ENCODE measurements around the gene LNX2. TPM values are rescaled to one million over a fixed set of nuclear protein-coding genes. Genes with fewer than 3 reads are reported as not detected.
A peak's percentile ranks its signal among the peaks of the same experiment; 100 is the strongest.

LNX2 gene
- total RNA-seq, 1 experiment from 2014 or later = 12.1 TPM

DNA sequence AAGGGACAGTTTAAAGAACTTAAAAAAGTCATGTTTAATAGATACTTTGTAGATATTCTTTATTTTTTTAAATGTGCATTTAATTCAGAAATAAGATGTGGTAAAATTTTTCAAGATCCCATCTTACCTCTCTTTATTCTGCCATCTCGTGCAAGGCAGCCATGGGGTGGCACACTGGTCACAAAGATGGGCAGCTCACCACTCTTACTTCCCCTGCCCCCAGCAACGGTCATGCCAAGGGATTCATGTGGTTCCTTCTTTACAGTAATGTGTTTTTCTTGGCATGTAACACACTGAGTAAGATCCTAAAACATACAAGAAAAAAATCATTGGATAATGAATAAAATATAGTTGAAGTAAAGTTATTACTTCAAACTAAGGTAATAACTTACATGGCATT lies 64.2 kb downstream of the LNX2 start:
- BruUV-seq (replicated peaks) = no TSS peak
- CTCF ChIA-PET = interaction anchor here (1.3 kb wide), 1 partner anchor 270 kb away, joined by 5 read pairs; no protein-coding TSS in a partner anchor
- H3K27ac ChIP-seq (ENCODE audit: low read depth, low read length) = no peak overlapping the region
- H3K36me3 ChIP-seq (ENCODE audit: control insufficient read depth in 1 of 2, insufficient read depth in 2 of 2, low read length in 2 of 2) = peaks cover 4 to 15% of the 10 kb centered on the region in 2 experiments; a peak in 3 of 4 replicates
- H3K79me2 ChIP-seq (ENCODE audit: insufficient read depth, low read length) = no peaks in the 10 kb centered on the region
- RAD21 ChIA-PET (ENCODE audit: low non-redundant PET in 1 of 2, low total read pairs in 2 of 2, uncharacterized antibody in 2 of 2, unreplicated experiment in 2 of 2) = no interaction called here
- H3K9ac ChIP-seq (ENCODE audit: low read length) = no peak overlapping the region
- H3K9me3 ChIP-seq (ENCODE audit: control insufficient read depth in 1 of 2, insufficient read depth in 1 of 2, low read depth in 1 of 2, low read length in 2 of 2) = no peaks in the 10 kb centered on the region
- H3K9me2 ChIP-seq (ENCODE audit: insufficient read depth) = no peaks in the 10 kb centered on the region
- TF ChIP-seq EZH2 (IDR thresholded peaks at IDR 0.05) (no peak), SRF (IDR thresholded peaks at IDR 0.05; ENCODE audit: low read depth) (no peak), CEBPB (IDR thresholded peaks at IDR 0.05; ENCODE audit: low read depth) (no peak), RAD21 (IDR thresholded peaks at IDR 0.05; ENCODE audit: low read depth) (peak; percentile 38; the same call in 1 of the 2 replicates)
- TF ChIP-seq, protein P1, sequence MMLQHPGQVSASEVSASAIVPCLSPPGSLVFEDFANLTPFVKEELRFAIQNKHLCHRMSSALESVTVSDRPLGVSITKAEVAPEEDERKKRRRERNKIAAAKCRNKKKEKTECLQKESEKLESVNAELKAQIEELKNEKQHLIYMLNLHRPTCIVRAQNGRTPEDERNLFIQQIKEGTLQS (IDR thresholded peaks at IDR 0.05) = no peak
- TF ChIP-seq, protein P2, sequence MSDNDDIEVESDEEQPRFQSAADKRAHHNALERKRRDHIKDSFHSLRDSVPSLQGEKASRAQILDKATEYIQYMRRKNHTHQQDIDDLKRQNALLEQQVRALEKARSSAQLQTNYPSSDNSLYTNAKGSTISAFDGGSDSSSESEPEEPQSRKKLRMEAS (IDR thresholded peaks at IDR 0.05) = no peak
- no peak overlapping the region for H2AFZ ChIP-seq (ENCODE audit: low read depth, low read length, poor library complexity, severe bottlenecking)
- POLR2A ChIA-PET = interaction anchor here (1.5 kb wide), 1 partner anchor 64 kb away, joined by 3 read pairs; the partner anchor contains the start of gene LNX2
- H3K4me1 ChIP-seq (ENCODE audit: control insufficient read depth in 1 of 2, insufficient read depth in 2 of 2, low read length in 2 of 2) = no peaks in the 10 kb centered on the region
- no peaks in the 10 kb centered on the region for H4K20me1 ChIP-seq (ENCODE audit: insufficient read depth)
- DNase-seq (ENCODE audit: low read depth, low spot score) (no peak), ATAC-seq (no peak)
- no peak overlapping the region for H3K4me3 ChIP-seq (replicated peaks in 1 of 2; ENCODE audit: low read depth in 1 of 2, low read length in 2 of 2)
- intact Hi-C loops (cut with micrococcal nuclease) = no loop called here
- no peak overlapping the region for H3K4me2 ChIP-seq (ENCODE audit: low read length)
- H3K27me3 ChIP-seq (ENCODE audit: insufficient read depth, low read length) = no peaks in the 10 kb centered on the region

DNA sequence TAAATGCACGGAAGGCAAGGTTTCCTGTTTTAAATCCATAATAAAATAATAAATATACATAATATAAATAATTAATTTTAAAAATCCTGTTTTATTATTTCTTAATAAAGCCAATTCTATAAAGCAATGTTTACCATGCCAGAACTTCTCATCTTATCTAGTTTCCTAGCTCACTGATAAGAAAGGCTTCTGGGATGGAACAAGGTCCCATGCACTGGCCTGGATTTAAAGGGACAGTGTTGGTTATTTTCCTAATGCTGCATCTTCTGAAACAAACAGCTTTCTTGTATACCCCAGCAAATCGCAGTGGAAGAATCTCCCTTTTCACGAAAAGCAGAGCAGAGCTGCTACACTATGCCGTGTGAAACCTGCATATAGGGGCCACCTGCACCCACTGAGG lies 68.8 kb downstream of the LNX2 start:
- Histone ChIP-seq H3K9me2 (ENCODE audit: insufficient read depth) (no peaks in the 10 kb centered on the region), H3K9me3 (ENCODE audit: control insufficient read depth in 1 of 2, insufficient read depth in 1 of 2, low read depth in 1 of 2, low read length in 2 of 2) (no peaks in the 10 kb centered on the region), H3K27ac (ENCODE audit: low read depth, low read length) (no peak overlapping the region), H4K20me1 (ENCODE audit: insufficient read depth) (no peaks in the 10 kb centered on the region), H2AFZ (ENCODE audit: low read depth, low read length, poor library complexity, severe bottlenecking) (no peak overlapping the region), H3K9ac (ENCODE audit: low read length) (no peak overlapping the region), H3K27me3 (ENCODE audit: insufficient read depth, low read length) (no peaks in the 10 kb centered on the region), H3K4me3 (replicated peaks in 1 of 2; ENCODE audit: low read depth in 1 of 2, low read length in 2 of 2) (no peak overlapping the region), H3K36me3 (ENCODE audit: control insufficient read depth in 1 of 2, insufficient read depth in 2 of 2, low read length in 2 of 2) (peaks cover 10 to 21% of the 10 kb centered on the region in 2 experiments; a peak in 3 of 4 replicates), H3K4me1 (ENCODE audit: control insufficient read depth in 1 of 2, insufficient read depth in 2 of 2, low read length in 2 of 2) (no peaks in the 10 kb centered on the region), H3K79me2 (ENCODE audit: insufficient read depth, low read length) (no peaks in the 10 kb centered on the region), H3K4me2 (ENCODE audit: low read length) (no peak overlapping the region)
- ATAC-seq (no peak), DNase-seq (ENCODE audit: low read depth, low spot score) (no peak)
- intact Hi-C loops (cut with micrococcal nuclease) = no loop called here
- CTCF ChIA-PET = interaction anchor here (0.7 kb wide), 1 partner anchor 19 kb away, joined by 3 read pairs; no protein-coding TSS in a partner anchor
- RAD21 ChIA-PET (ENCODE audit: low non-redundant PET in 1 of 2, low total read pairs in 2 of 2, uncharacterized antibody in 2 of 2, unreplicated experiment in 2 of 2) = no interaction called here
- POLR2A ChIA-PET = no interaction called here
- BruUV-seq (replicated peaks) = no TSS peak
- TF ChIP-seq, protein P1 (IDR thresholded peaks at IDR 0.05) = no peak
- TF ChIP-seq JUND (IDR thresholded peaks at IDR 0.05) (no peak), YY1 (IDR thresholded peaks at IDR 0.05; ENCODE audit: extremely low read depth, insufficient replicate concordance, low read depth, low read length) (no peak), CBX3 (IDR thresholded peaks at IDR 0.05; ENCODE audit: low read depth) (no peak), SP1 (IDR thresholded peaks at IDR 0.05; ENCODE audit: low read depth) (no peak), ELF1 (IDR thresholded peaks at IDR 0.05; ENCODE audit: borderline replicate concordance, low read depth) (no peak), TCF7L2 (IDR thresholded peaks at IDR 0.05; ENCODE audit: borderline replicate concordance, extremely low read depth, insufficient read depth, insufficient read length) (no peak), EGR1 (IDR thresholded peaks at IDR 0.05; ENCODE audit: low read depth) (no peak), RAD21 (IDR thresholded peaks at IDR 0.05; ENCODE audit: low read depth) (no peak)
- TF ChIP-seq, protein P3, sequence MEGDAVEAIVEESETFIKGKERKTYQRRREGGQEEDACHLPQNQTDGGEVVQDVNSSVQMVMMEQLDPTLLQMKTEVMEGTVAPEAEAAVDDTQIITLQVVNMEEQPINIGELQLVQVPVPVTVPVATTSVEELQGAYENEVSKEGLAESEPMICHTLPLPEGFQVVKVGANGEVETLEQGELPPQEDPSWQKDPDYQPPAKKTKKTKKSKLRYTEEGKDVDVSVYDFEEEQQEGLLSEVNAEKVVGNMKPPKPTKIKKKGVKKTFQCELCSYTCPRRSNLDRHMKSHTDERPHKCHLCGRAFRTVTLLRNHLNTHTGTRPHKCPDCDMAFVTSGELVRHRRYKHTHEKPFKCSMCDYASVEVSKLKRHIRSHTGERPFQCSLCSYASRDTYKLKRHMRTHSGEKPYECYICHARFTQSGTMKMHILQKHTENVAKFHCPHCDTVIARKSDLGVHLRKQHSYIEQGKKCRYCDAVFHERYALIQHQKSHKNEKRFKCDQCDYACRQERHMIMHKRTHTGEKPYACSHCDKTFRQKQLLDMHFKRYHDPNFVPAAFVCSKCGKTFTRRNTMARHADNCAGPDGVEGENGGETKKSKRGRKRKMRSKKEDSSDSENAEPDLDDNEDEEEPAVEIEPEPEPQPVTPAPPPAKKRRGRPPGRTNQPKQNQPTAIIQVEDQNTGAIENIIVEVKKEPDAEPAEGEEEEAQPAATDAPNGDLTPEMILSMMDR (IDR thresholded peaks at IDR 0.05 in 2 of 3, conservative IDR thresholded peaks at IDR 0.05 in 1 of 3; ENCODE audit: borderline replicate concordance in 1 of 3, insufficient read depth in 1 of 3, low read depth in 2 of 3, low read length in 2 of 3) = no peak
- TF ChIP-seq, protein P4, sequence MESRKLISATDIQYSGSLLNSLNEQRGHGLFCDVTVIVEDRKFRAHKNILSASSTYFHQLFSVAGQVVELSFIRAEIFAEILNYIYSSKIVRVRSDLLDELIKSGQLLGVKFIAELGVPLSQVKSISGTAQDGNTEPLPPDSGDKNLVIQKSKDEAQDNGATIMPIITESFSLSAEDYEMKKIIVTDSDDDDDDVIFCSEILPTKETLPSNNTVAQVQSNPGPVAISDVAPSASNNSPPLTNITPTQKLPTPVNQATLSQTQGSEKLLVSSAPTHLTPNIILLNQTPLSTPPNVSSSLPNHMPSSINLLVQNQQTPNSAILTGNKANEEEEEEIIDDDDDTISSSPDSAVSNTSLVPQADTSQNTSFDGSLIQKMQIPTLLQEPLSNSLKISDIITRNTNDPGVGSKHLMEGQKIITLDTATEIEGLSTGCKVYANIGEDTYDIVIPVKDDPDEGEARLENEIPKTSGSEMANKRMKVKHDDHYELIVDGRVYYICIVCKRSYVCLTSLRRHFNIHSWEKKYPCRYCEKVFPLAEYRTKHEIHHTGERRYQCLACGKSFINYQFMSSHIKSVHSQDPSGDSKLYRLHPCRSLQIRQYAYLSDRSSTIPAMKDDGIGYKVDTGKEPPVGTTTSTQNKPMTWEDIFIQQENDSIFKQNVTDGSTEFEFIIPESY (IDR thresholded peaks at IDR 0.05; ENCODE audit: extremely low read depth, insufficient replicate concordance, low read length) = no peak
- TF ChIP-seq, protein P2 (IDR thresholded peaks at IDR 0.05) = no peak
